NB4 (cell line): ENCODE results near the gene TANC1.

Experiments
- CTCF ChIP-seq: IDR thresholded peaks from one replicate; pipeline ENCODE4 v1.5.1; 2012; ENCODE audit warnings: low read depth, low read length
- MAX ChIP-seq: IDR thresholded peaks from 2 replicates; pipeline ENCODE4 v1.6.1; 2011; ENCODE audit warnings: low read depth, low read length
- POLR2A ChIP-seq: IDR thresholded peaks from 2 replicates; pipeline ENCODE4 v1.6.1; 2011; ENCODE audit warnings: mild to moderate bottlenecking; ENCODE audit not compliant: insufficient read length; ENCODE audit errors: extremely low read depth

- TF ChIP-seq POLR2A (no peak), CTCF (no peak), MAX (no peak)
These were observed 122.2 kb downstream of the TANC1 start for GRCh38 chr2:159090514-159091201.
